PC-9 (cell line): ENCODE data around the gene GCGR.

Experiments used
- CTCF ChIP-seq: fragments of 200-600 bp; sonication (generic); conservative IDR thresholded peaks from 2 replicates; pipeline ENCODE4 v1.6.1; 2017; ENCODE audit warnings: mixed run types, antibody characterized with exemption, mild to moderate bottlenecking, moderate library complexity
- EZH2 ChIP-seq: fragments of 200-600 bp; sonication (generic); IDR thresholded peaks from 2 replicates; pipeline ENCODE4 v1.8.0; 2017; ENCODE audit warnings: antibody characterized with exemption, low read depth

GRCh38 chr17:81824595-81824994 lies 20.6 kb downstream of the GCGR start:
- no peak for TF ChIP-seq CTCF
- TF ChIP-seq EZH2 = no peak
